ENCODE measurements around the gene PRSS16.

- no peak for TF ChIP-seq CTCF (IDR thresholded peaks at IDR 0.05)
- no peak; a peak in 1 of 5 replicates for TF ChIP-seq JUN (IDR thresholded peaks at IDR 0.05)
- TF ChIP-seq REST (IDR thresholded peaks at IDR 0.05): no peak
Observed at GRCh38 chr6:27250277-27251111, 3.0 kb downstream of the PRSS16 start.
